HEK293 (cell line): Measurements from ENCODE around the gene PHGDH.

ENCODE experiments used
- SCRT2 ChIP-seq: fragments of 450-650 bp; formaldehyde crosslinking; IDR thresholded peaks from 2 replicates; pipeline ENCODE4 v1.5.1; 2016; ENCODE audit warnings: missing biosample characterization, missing genetic modification characterization
- ZNF121 ChIP-seq: fragments of 450-650 bp; formaldehyde crosslinking; IDR thresholded peaks from 2 replicates; pipeline ENCODE4 v1.5.1; 2016; ENCODE audit warnings: missing biosample characterization, missing genetic modification characterization
- ZNF302 ChIP-seq: fragments of 450-650 bp; formaldehyde crosslinking; IDR thresholded peaks from 2 replicates; pipeline ENCODE4 v1.5.1; 2016; ENCODE audit warnings: missing biosample characterization, missing genetic modification characterization, low read depth
- ZNF776 ChIP-seq: fragments of 450-650 bp; formaldehyde crosslinking; IDR thresholded peaks from 2 replicates; pipeline ENCODE4 v1.5.0; 2017; ENCODE audit warnings: missing biosample characterization, missing genetic modification characterization, borderline replicate concordance
- TF ChIP-seq, protein P1 (sequence below): fragments of 450-650 bp; formaldehyde crosslinking; IDR thresholded peaks from 2 replicates; pipeline ENCODE4 v1.5.1; 2016; ENCODE audit warnings: missing biosample characterization, missing genetic modification characterization
- TF ChIP-seq, protein P2 (sequence below): fragments of 450-650 bp; formaldehyde crosslinking; IDR thresholded peaks from 2 replicates; pipeline ENCODE4 v1.5.1; 2016; ENCODE audit warnings: missing biosample characterization, missing genetic modification characterization, low read depth

DNA sequence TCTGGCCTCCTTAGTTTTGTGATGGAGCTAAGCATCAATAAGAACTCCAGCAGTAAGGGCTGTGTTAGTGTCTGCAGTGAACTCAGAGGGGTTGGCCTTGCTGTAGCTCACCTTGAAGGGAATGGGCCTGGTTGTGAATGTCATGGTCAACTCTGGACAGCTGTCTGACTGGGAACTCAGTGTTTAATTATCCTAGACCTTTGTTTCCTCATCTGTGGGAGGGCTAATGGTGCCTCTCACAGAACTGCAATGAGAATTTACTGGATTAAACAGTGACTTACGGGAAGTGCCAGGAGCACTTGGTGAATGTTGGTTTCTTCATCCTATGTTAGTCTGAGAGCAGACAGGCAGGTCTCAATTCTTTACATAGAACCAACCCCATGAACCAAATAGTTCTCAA, 33.3 kb downstream of the PHGDH start:
- TF ChIP-seq, protein P1, sequence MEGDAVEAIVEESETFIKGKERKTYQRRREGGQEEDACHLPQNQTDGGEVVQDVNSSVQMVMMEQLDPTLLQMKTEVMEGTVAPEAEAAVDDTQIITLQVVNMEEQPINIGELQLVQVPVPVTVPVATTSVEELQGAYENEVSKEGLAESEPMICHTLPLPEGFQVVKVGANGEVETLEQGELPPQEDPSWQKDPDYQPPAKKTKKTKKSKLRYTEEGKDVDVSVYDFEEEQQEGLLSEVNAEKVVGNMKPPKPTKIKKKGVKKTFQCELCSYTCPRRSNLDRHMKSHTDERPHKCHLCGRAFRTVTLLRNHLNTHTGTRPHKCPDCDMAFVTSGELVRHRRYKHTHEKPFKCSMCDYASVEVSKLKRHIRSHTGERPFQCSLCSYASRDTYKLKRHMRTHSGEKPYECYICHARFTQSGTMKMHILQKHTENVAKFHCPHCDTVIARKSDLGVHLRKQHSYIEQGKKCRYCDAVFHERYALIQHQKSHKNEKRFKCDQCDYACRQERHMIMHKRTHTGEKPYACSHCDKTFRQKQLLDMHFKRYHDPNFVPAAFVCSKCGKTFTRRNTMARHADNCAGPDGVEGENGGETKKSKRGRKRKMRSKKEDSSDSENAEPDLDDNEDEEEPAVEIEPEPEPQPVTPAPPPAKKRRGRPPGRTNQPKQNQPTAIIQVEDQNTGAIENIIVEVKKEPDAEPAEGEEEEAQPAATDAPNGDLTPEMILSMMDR (tag by site-specific recombination): no peak
- TF ChIP-seq SCRT2 (no peak), ZNF302 (tag by site-specific recombination) (no peak), ZNF776 (tag by site-specific recombination) (no peak), ZNF121 (tag by site-specific recombination) (no peak)
- TF ChIP-seq, protein P2, sequence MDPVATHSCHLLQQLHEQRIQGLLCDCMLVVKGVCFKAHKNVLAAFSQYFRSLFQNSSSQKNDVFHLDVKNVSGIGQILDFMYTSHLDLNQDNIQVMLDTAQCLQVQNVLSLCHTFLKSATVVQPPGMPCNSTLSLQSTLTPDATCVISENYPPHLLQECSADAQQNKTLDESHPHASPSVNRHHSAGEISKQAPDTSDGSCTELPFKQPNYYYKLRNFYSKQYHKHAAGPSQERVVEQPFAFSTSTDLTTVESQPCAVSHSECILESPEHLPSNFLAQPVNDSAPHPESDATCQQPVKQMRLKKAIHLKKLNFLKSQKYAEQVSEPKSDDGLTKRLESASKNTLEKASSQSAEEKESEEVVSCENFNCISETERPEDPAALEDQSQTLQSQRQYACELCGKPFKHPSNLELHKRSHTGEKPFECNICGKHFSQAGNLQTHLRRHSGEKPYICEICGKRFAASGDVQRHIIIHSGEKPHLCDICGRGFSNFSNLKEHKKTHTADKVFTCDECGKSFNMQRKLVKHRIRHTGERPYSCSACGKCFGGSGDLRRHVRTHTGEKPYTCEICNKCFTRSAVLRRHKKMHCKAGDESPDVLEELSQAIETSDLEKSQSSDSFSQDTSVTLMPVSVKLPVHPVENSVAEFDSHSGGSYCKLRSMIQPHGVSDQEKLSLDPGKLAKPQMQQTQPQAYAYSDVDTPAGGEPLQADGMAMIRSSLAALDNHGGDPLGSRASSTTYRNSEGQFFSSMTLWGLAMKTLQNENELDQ (tag by site-specific recombination): no peak
